Measurements from ENCODE around the gene DYNC2LI1.

DYNC2LI1 gene

DNA sequence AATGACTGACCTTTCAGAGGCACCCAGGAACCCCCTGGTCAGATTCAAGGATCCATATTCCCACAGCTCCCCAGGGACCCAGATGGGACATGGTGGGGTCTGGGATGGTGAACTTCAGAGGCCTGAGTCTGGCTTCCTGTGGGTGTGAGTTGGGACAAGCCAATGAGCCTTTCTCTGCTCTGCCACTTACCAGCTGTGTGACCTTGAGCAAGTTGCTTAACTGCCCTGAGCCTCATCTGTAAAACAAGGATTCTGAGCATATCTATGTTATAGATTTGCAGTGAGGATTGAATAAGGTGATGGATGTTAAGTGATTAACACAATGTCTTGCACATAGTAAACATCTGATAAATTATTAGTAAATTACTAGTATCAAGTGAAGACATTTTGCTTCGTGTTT is 71.3 kb downstream of the DYNC2LI1 start:
- Histone ChIP-seq H3K79me2 (ENCODE audit: control insufficient read depth, insufficient read depth, low read length) (no peaks in the 10 kb centered on the region), H3K36me3 (ENCODE audit: control insufficient read depth, insufficient read depth, low read length) (no peaks in the 10 kb centered on the region), H3K4ac (ENCODE audit: low read depth, low read length) (no peak overlapping the region), H2BK120ac (ENCODE audit: low read depth, low read length) (no peak overlapping the region), H3K27ac (ENCODE audit: low read depth, low read length) (no peak overlapping the region), H2AK5ac (ENCODE audit: low read length) (no peak overlapping the region), H3K79me1 (ENCODE audit: low read length) (no peaks in the 10 kb centered on the region), H3K56ac (ENCODE audit: low read length) (no peak overlapping the region), H3K4me2 (ENCODE audit: low read length) (no peak overlapping the region), H3K4me1 (ENCODE audit: control insufficient read depth, low read depth, low read length) (no peaks in the 10 kb centered on the region), H3K4me3 (ENCODE audit: low read length) (no peak overlapping the region), H3K18ac (ENCODE audit: low read length) (no peak overlapping the region), H4K8ac (ENCODE audit: low read depth, low read length) (no peak overlapping the region), H2BK5ac (ENCODE audit: low read length) (no peak overlapping the region), H3K27me3 (ENCODE audit: insufficient read depth, low read length, poor library complexity) (no peaks in the 10 kb centered on the region), H4K5ac (ENCODE audit: low read length) (no peak overlapping the region), H3K9ac (ENCODE audit: low read length) (no peak overlapping the region), H2BK15ac (replicated peaks; ENCODE audit: low read depth) (no peak overlapping the region), H3K23ac (ENCODE audit: low read length) (no peak overlapping the region)
- no CpG with 5 or more reads among the region's 1 CpG for WGBS (ENCODE audit: extremely low coverage, insufficient coverage, low lambda C conversion rate)
- DNase-seq, result no peak

DNA sequence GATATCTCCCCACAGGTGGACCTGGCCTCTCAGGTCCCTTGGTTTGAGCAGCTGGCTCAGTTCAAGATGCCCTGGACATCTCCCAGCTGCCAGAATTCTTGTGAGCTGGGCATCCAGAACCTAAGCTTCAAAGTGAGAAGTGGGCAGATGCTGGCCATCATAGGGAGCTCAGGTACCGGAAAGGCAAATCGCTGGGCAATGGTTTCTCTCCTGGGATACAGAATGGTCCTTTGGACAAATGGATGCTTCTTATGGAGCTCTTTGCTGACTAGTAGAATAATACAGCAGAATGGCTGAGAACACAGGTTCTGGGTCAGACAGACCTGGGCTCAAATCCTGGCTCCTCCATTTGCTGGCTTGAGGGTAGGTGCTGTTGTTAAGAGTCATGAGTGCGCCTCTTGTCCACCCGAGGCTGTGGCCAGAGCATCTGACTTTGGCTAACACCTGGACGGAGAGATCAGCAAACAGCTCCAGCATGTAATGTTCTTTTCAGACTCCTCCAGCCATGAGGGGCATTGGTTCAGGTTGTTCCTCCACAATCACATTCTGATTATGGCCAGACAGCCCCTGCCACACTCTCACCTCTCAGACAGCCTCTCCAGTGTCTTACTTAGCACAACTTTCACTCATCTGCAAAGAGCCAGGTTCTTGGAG is 72.4 kb downstream of the DYNC2LI1 start:
- H2BK5ac ChIP-seq (ENCODE audit: low read length), result no peak overlapping the region
- no peak for DNase-seq
- H3K4me3 ChIP-seq (ENCODE audit: low read length), result no peak overlapping the region
- no peak overlapping the region for H3K56ac ChIP-seq (ENCODE audit: low read length)
- no peak overlapping the region for H3K4me2 ChIP-seq (ENCODE audit: low read length)
- H3K18ac ChIP-seq (ENCODE audit: low read length), result no peak overlapping the region
- H2BK15ac ChIP-seq (replicated peaks; ENCODE audit: low read depth), result no peak overlapping the region
- H3K27me3 ChIP-seq (ENCODE audit: insufficient read depth, low read length, poor library complexity), result no peaks in the 10 kb centered on the region
- no peaks in the 10 kb centered on the region for H3K4me1 ChIP-seq (ENCODE audit: control insufficient read depth, low read depth, low read length)
- no peak overlapping the region for H4K5ac ChIP-seq (ENCODE audit: low read length)
- H2AK5ac ChIP-seq (ENCODE audit: low read length), result no peak overlapping the region
- H2BK120ac ChIP-seq (ENCODE audit: low read depth, low read length), result no peak overlapping the region
- no peaks in the 10 kb centered on the region for H3K79me2 ChIP-seq (ENCODE audit: control insufficient read depth, insufficient read depth, low read length)
- H3K27ac ChIP-seq (ENCODE audit: low read depth, low read length), result no peak overlapping the region
- no peaks in the 10 kb centered on the region for H3K36me3 ChIP-seq (ENCODE audit: control insufficient read depth, insufficient read depth, low read length)
- H3K23ac ChIP-seq (ENCODE audit: low read length), result no peak overlapping the region
- H3K9ac ChIP-seq (ENCODE audit: low read length), result no peak overlapping the region
- no peak overlapping the region for H4K8ac ChIP-seq (ENCODE audit: low read depth, low read length)
- WGBS (ENCODE audit: extremely low coverage, insufficient coverage, low lambda C conversion rate), result no CpG with 5 or more reads among the region's 5 CpGs
- H3K4ac ChIP-seq (ENCODE audit: low read depth, low read length), result no peak overlapping the region
- H3K79me1 ChIP-seq (ENCODE audit: low read length), result no peaks in the 10 kb centered on the region

DNA sequence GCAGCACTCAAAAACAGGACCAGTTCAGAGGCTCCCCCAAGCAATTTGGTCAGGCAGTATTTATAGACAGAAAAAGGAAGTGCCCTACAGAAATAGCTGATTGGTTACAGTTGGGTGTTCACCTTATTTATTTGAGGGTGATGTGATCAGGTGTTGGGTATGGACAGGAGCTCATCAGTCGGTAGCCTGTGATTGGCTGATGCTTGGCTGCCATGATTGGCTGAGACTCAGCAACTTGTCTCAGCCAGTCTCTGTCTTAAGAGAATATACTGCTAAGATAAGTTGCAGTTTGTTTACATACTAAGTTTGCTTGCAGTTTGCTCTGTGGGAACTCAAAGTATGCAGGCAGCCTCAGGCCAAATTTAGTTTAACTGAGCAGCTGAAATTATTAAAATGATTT is 74.4 kb downstream of the DYNC2LI1 start:
- H3K4ac ChIP-seq (ENCODE audit: low read depth, low read length), result no peak overlapping the region
- no peaks in the 10 kb centered on the region for H3K4me1 ChIP-seq (ENCODE audit: control insufficient read depth, low read depth, low read length)
- H3K9ac ChIP-seq (ENCODE audit: low read length), result no peak overlapping the region
- no peak overlapping the region for H3K56ac ChIP-seq (ENCODE audit: low read length)
- no peaks in the 10 kb centered on the region for H3K36me3 ChIP-seq (ENCODE audit: control insufficient read depth, insufficient read depth, low read length)
- H3K4me3 ChIP-seq (ENCODE audit: low read length), result no peak overlapping the region
- H3K27me3 ChIP-seq (ENCODE audit: insufficient read depth, low read length, poor library complexity), result no peaks in the 10 kb centered on the region
- no peak overlapping the region for H3K23ac ChIP-seq (ENCODE audit: low read length)
- H3K18ac ChIP-seq (ENCODE audit: low read length), result no peak overlapping the region
- no peak for DNase-seq
- H2BK5ac ChIP-seq (ENCODE audit: low read length), result no peak overlapping the region
- no peak overlapping the region for H3K4me2 ChIP-seq (ENCODE audit: low read length)
- H4K8ac ChIP-seq (ENCODE audit: low read depth, low read length), result no peak overlapping the region
- no peak overlapping the region for H4K5ac ChIP-seq (ENCODE audit: low read length)
- no peak overlapping the region for H2BK120ac ChIP-seq (ENCODE audit: low read depth, low read length)
- H3K79me1 ChIP-seq (ENCODE audit: low read length), result no peaks in the 10 kb centered on the region
- WGBS (ENCODE audit: extremely low coverage, insufficient coverage, low lambda C conversion rate), result no CpG with 5 or more reads among the region's 1 CpG
- H2AK5ac ChIP-seq (ENCODE audit: low read length), result no peak overlapping the region
- H3K27ac ChIP-seq (ENCODE audit: low read depth, low read length), result no peak overlapping the region
- H3K79me2 ChIP-seq (ENCODE audit: control insufficient read depth, insufficient read depth, low read length), result no peaks in the 10 kb centered on the region
- H2BK15ac ChIP-seq (replicated peaks; ENCODE audit: low read depth), result no peak overlapping the region

DNA sequence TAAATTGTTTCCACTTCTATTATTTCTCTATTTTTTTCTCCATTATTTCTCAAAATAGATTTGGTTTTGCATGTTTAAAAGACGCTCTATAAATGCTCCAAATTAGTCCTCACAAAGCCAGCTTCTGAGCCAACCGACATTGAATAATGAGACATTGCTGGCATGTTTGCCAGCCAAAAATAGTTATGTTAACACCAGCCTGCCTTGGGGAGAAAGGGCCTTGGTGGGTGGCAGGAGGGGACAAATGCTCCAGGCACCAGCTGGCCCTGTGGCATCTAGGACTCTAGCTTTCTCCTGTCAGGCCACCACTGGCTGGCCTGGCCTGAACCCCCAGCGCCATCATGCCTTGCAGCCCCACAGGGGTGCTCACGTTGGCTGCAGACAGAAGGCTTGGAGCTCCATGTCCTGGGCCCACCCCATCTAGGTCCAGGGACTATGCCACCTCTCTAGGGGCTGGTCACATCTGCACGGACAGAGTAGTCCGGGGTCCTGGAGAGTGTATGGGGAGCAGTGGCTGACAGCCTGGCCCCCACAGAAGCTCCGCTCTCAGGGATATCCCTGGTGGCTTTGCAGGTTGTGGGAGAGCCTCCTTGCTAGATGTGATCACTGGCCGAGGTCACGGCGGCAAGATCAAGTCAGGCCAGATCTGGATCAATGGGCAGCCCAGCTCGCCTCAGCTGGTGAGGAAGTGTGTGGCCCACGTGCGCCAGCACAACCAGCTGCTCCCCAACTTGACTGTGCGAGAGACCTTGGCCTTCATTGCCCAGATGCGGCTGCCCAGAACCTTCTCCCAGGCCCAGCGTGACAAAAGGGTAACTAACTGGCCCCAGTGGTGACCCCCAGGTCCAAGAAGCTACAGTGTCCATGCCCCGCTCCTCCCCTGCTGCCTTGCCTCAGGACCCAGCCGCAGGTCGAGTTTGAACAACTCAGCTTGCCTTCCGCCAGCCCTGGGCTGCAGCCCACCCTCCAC is 77.5 kb downstream of the DYNC2LI1 start:
- Histone ChIP-seq H3K79me2 (ENCODE audit: control insufficient read depth, insufficient read depth, low read length) (no peaks in the 10 kb centered on the region), H2BK15ac (replicated peaks; ENCODE audit: low read depth) (no peak overlapping the region), H3K27ac (ENCODE audit: low read depth, low read length) (no peak overlapping the region), H4K8ac (ENCODE audit: low read depth, low read length) (no peak overlapping the region), H3K4me3 (ENCODE audit: low read length) (no peak overlapping the region), H3K79me1 (ENCODE audit: low read length) (no peaks in the 10 kb centered on the region), H3K4me2 (ENCODE audit: low read length) (no peak overlapping the region), H4K5ac (ENCODE audit: low read length) (no peak overlapping the region), H3K36me3 (ENCODE audit: control insufficient read depth, insufficient read depth, low read length) (no peaks in the 10 kb centered on the region), H3K9ac (ENCODE audit: low read length) (no peak overlapping the region), H3K27me3 (ENCODE audit: insufficient read depth, low read length, poor library complexity) (no peaks in the 10 kb centered on the region), H3K18ac (ENCODE audit: low read length) (no peak overlapping the region), H3K23ac (ENCODE audit: low read length) (no peak overlapping the region), H3K56ac (ENCODE audit: low read length) (no peak overlapping the region), H3K4me1 (ENCODE audit: control insufficient read depth, low read depth, low read length) (no peaks in the 10 kb centered on the region), H2BK120ac (ENCODE audit: low read depth, low read length) (no peak overlapping the region), H2BK5ac (ENCODE audit: low read length) (no peak overlapping the region), H3K4ac (ENCODE audit: low read depth, low read length) (no peak overlapping the region), H2AK5ac (ENCODE audit: low read length) (no peak overlapping the region)
- DNase-seq, result no peak
- no CpG with 5 or more reads among the region's 20 CpGs for WGBS (ENCODE audit: extremely low coverage, insufficient coverage, low lambda C conversion rate)

DNA sequence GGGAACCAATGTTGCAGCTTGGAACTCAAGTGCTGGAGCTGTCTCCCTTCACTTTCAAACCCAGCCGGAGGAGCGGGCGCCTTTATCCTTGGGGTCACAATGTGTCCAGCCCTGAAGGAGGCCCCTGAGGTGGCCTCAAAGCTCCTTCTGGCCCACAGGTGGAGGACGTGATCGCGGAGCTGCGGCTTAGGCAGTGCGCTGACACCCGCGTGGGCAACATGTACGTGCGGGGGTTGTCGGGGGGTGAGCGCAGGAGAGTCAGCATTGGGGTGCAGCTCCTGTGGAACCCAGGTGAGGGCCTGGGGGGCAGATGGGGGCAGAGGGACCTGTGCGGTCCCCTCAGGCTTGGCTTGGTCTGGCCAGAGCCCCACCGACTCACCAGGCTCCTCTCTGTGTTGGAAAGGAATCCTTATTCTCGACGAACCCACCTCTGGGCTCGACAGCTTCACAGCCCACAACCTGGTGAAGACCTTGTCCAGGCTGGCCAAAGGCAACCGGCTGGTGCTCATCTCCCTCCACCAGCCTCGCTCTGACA is 78.4 kb downstream of the DYNC2LI1 start:
- no peaks in the 10 kb centered on the region for H3K27me3 ChIP-seq (ENCODE audit: insufficient read depth, low read length, poor library complexity)
- no peak overlapping the region for H3K23ac ChIP-seq (ENCODE audit: low read length)
- H3K4me2 ChIP-seq (ENCODE audit: low read length), result no peak overlapping the region
- H4K5ac ChIP-seq (ENCODE audit: low read length), result no peak overlapping the region
- DNase-seq, result no peak
- H2BK5ac ChIP-seq (ENCODE audit: low read length), result no peak overlapping the region
- no peak overlapping the region for H3K56ac ChIP-seq (ENCODE audit: low read length)
- H3K79me1 ChIP-seq (ENCODE audit: low read length), result no peaks in the 10 kb centered on the region
- no peak overlapping the region for H4K8ac ChIP-seq (ENCODE audit: low read depth, low read length)
- no peak overlapping the region for H3K9ac ChIP-seq (ENCODE audit: low read length)
- no peak overlapping the region for H2BK15ac ChIP-seq (replicated peaks; ENCODE audit: low read depth)
- no peak overlapping the region for H3K27ac ChIP-seq (ENCODE audit: low read depth, low read length)
- WGBS (ENCODE audit: extremely low coverage, insufficient coverage, low lambda C conversion rate), result no CpG with 5 or more reads among the region's 21 CpGs
- H2AK5ac ChIP-seq (ENCODE audit: low read length), result no peak overlapping the region
- H3K4ac ChIP-seq (ENCODE audit: low read depth, low read length), result no peak overlapping the region
- no peak overlapping the region for H3K18ac ChIP-seq (ENCODE audit: low read length)
- H3K36me3 ChIP-seq (ENCODE audit: control insufficient read depth, insufficient read depth, low read length), result no peaks in the 10 kb centered on the region
- no peaks in the 10 kb centered on the region for H3K79me2 ChIP-seq (ENCODE audit: control insufficient read depth, insufficient read depth, low read length)
- no peaks in the 10 kb centered on the region for H3K4me1 ChIP-seq (ENCODE audit: control insufficient read depth, low read depth, low read length)
- no peak overlapping the region for H2BK120ac ChIP-seq (ENCODE audit: low read depth, low read length)
- H3K4me3 ChIP-seq (ENCODE audit: low read length), result no peak overlapping the region
